Epithelial cell of prostate (primary cell): Measurements from ENCODE around the gene PXN.
"Not testable (repeated sequence)": the region's sequence is repeated elsewhere in the genome, so short reads cannot be mapped to it uniquely, and the experiment has no call there.

Source experiments
- DNase-seq: peaks from one replicate; pipeline ENCODE4 v3.0.0-alpha.2; 2011; ENCODE audit warnings: low read depth, low spot score
- H3K27ac ChIP-seq: fragments of 450-650 bp; 2 replicates; pipeline ENCODE4 v1.5.1; 2017; ENCODE audit warnings: mild to moderate bottlenecking

PXN gene

DNA sequence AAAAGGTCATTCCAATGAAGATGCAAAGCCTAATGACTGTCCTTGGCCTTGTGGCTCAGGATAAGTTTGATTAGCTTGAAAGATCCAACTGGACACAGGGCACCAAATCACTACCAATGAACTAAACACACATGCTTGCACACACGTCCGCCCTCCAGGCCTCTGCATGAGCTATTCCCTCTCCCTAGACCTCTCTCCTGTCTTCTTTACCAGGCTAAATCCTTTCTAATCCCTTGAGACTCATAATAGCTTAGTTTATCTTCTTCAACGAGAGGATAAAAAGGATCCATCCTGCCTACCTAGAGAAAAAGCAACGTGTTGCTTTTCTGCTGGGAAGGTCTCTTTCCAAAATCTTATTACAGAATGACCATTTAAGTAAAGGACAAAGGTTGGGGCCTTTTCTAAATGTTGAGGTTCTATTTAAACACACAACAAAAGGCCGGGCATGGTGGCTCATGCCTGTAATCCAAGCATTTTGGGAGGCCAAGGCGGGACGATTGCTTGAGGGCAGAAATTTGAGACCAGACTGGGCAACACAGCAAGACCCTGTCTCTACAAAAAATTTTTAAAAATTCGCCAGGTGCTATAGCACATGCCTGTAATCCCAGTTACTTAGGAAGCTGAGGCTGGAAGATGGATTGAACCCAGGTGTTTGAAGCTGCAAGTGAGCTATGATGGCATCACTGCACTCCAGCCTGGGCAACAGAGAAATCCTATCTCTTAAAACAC is 22.4 kb downstream of the PXN start:
- H3K27ac ChIP-seq = peak overlapping the region; percentile 99
- no peak for DNase-seq

DNA sequence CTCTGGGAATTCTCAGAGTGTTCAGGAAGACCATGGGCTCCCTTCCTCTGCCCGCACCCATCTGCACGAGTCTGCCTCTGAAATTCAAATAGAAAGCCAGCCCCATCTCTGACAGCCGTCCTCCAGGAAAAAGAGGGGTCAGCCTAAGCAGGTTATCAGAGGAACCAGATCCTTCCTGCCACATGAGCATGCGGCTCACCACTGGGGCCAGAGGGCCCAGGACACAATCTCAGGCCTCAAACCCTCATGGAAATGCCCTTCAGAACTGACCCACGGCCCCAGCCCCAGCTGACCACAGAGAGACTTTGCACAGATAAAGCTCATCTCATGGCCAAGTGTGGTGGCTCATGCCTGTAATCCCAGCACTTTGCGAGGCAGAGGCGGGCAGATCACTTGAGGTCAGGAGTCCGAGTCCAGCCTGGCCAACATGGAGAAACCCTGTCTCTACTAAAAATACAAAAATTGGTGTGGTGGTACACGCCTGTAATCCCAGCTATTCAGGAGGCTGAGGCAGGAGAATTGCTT is 23.2 kb downstream of the PXN start:
- no peak for DNase-seq
- peak overlapping the region; percentile 99 for H3K27ac ChIP-seq

DNA sequence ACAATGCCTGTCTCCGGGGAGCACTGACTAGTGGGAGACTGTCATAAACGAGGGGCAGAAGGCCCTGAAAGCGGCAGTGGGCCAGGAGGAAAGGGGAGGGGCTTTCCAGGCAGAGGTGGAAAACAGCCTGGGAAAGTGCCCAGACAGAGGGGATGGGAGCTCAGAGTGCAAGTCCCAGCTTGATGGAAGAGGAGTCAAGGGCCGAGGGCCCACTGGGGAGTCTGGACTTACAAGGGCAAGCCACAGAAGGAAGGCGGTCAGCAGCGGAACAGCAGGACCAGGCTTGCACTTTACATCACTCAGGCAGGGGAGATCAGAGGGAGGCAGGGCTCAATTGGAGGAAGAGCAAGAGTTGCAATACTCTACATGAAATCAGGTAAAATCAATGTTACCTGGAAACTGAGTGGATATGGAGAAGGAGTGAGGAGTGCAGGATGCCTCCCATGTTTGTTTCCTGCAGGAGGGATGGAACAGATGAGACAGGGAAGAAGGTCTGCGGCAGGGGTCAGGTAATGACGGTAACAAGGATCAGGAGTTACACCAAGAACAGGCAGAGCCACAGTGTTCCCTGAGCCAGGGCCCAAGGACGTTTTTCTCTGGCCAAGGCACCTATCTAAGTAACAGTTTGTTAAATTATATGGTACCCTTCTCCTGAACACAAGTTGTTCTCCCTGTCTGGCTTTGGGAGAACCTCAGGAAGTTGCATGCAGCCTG is 23.8 kb downstream of the PXN start:
- no peak for DNase-seq

DNA sequence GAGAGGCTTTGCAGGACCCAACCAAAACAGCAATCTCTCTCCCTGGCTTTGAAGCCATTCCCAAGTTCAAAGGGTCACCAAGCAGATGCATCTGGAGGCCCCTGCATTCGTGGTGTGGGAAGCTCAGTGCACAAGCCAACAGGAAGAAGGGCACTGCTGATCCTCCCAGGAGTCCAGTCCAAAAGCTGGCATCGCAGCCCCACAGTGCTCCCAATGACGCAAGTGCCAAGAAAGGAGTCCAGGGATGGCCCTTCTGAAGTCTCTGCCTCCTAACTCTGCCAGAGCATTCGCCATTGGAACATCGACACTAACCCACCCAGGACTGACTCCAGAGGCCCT is 25.1 kb downstream of the PXN start:
- peak overlapping the region; percentile 99 for H3K27ac ChIP-seq
- DNase-seq = no peak

More for the DNA sequence above, 23.8 kb downstream of the PXN start:
- H3K27ac ChIP-seq = peak overlapping the region; percentile 99

DNA sequence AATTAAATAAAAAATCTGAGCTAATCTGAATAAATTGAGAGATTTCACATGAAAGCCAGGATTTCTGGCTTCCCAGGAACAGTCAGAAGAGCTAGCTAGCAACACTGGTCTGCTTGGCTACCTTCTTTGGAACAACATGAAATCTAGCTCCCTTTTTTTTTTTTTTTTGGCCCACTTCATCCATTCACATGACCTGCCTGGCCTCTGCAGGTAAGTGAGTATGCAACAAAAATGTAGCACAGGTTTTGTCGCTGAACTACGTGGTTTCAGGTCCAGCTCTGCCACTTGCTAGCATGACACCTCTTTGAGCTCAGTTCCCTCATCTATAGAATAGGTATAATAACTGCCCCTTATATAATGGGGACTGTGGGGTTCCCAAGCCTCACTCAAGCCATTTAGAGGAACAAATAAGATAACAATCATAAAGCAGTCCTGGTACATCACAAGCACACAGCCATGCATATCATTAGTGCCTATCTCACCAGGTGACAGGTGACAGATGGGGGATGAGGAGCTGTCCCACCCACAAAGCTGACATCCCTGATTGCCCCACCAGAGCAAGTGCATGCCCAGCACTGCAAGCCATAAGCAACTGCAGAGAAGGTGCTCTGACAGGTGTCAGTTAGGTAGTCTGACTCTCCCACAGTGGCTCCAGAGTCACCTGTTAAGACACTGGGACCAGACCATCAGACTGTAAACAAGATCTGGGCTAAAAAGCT is 25.6 kb downstream of the PXN start:
- DNase-seq = no peak

DNA sequence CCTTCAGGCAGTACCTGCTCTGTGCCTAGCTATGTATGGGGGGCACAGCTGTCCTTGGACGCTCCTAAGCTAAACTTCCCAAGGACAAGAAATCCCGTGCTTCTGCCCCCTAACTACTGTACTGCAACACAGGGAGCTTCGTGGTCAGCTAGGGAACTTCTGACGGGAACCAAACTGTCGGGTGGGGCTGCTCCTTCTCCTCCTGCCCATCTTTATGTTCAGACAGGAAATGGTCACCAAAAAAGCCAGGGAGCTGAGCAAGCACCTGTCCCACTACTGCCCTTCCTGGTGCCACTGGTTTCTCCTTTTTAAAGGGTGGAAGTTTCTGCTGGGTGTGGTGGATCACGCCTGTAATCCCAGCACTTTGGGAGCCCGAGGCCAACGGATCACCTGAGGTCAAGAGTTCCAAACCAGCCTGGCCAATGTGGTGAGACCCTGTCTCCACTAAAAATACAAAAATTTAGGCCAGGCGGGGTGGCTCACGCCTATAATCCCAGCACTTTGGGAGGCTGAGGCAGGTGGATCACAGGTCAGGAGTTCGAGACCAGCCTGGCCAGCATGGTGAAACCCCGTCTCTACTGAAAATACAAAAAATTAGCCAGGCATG is 26.6 kb downstream of the PXN start:
- no peak for DNase-seq
- peak overlapping the region; percentile 99 for H3K27ac ChIP-seq

More for the DNA sequence above, 25.6 kb downstream of the PXN start:
- peak overlapping the region; percentile 99 for H3K27ac ChIP-seq

DNA sequence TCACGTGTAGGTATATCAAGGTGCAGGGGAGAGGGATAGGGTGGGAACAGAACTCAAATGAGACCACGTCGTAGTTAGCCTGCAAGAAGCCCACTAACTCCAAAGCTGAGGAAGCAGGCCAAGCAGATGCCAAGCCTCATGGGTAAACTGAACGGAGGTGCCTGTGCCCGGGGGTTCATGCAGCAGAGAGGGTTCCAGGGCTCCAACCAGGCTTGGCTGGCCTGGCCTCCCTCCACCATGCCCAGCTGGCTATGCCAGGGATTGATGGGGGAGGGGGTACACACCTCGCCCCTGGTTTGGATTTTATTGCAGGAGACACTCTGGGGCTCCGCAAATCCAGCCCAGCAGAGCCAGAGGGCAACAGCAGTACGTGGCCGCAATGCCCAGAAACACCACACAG is 27.3 kb downstream of the PXN start:
- no peak for DNase-seq
- peak overlapping the region; percentile 99 for H3K27ac ChIP-seq

DNA sequence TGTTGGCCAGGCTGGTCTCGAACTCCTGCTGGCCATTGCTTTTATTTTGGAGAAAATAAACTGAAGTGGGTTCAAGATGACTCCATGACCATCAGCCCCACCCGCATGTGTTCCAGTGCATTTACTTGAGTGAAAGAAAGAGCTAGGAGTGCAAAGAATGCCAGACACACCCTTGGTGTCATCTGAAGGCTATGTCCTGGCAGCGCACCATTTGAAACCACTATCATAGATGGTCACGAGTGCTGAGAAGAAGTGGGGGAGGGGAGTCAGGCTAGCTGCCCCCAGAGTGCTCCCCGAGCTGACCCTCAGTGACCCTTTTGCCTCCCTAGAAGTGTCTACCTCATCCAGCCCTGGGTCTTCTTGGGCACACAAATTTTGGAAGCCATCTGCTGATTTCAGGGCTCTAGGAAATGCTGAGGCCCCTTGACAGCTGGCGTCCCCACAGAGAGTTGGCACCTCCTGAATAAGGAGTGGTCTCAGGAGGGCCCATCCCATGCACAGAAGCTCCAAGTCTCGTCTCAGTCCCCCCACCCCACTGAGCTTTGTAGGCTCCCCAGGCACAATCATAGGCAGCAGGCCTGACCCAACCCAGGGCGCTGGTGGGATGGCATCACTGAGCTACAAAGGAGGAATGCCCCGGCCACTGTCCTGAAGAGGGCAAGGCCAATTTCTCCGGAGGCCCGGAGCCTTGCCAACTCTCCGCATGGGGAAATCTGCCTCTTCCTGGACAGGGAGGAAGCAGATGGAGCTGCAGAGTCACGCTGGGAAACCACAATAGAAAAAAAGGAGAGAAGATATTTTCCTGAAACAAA is 28.0 kb downstream of the PXN start:
- peak overlapping the region; percentile 99 for H3K27ac ChIP-seq
- DNase-seq = no peak

DNA sequence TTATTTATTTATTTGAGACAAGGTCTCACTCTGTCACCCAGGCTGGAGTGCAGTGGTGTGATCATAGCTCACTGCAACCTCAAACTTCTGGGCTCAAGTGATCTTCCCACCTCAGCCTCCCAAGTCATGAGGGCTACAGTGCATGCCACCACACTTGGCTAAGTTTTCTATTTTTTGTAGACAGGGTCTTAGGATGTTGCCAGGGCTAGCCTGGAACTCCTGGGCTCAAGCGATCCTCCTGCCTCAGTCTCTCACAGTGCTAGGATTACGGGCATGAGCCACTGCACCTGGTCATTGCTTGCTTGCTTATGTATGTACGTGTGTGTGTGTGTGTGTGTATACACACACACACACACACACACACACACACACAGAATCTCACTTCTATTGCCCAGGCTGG is 28.7 kb downstream of the PXN start:
- peak overlapping the region; percentile 99 for H3K27ac ChIP-seq
- not testable (repeated sequence) for DNase-seq

DNA sequence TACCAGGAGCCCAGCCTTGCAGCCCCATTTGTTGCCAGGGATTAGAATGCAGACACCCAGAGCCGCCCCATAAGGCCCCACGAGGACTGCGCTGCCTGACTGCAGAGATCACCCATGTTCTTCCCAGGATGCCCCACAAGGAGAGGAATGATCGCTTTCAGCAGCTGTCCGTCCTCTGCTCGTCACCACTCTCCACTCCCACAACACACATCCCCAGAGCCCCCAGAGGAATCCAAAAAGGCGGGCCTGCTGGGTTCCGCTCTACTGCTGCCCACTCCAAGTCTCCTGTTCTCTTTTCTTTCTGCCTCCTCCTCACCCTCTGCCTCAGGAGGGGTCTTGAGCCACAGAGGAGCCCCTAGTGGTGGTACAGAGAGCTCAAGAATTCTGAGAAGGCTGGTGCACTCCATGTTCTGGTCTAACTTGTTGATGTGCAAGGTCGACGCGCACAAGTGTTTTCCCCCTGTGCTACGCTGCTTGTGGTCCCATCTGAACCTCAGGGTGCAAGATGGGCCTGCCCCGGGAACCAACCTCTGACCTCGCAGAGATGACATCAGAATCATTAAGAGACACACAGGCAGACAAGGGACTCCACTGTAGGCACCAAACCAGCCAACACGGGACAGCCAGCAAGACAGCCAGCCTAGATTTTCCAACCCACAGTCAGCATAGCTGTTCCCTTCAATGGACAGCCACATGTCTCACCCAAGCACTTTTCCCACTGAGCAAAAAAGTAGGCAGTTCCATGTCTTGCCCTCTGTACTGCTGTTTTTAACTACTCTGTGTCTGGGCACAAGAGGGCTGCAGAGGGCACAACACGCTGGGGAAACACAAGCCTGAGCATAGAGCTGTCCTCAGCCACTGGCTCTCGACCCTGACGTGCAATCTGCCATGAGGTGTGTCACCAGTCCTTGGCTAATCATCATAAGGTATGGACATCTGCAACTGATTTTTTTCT is 29.9 kb downstream of the PXN start:
- DNase-seq = no peak
- peak overlapping the region; percentile 99 for H3K27ac ChIP-seq

DNA sequence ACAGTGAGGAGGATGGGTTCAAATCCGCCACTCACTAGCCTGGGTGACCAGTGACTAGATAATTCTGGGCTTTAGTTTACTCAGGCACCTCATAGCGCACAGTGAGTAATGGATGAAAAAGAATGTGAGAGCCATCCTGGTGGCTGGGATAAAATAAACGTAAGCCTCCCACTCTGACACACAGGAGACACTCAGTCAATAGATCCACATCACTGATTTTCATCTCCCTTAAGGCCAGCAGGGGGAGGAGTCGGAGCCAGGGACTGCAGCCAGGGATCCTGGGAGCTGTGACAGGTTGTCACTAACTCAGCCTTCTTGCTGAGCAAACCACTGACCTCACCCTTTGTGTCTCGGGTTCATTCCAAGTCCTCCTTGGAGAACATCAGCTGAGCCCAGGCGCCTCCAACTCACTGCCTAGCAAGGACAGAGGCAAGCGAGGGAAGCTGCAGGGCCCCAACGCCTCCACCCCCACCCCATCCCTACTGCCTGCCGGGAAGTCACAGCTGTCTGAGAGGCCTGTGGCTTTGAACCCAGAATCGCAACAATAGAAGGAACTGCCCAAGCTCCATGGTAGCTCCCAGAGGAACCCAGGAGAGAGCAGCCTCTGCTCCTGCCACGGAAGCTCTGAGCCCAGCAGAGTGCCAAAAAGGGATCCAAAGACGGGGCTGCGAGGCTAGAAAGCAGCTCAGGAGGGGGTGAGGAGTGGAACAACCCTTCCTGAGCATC is 30.7 kb downstream of the PXN start:
- DNase-seq = no peak
- peak overlapping the region; percentile 99 for H3K27ac ChIP-seq

DNA sequence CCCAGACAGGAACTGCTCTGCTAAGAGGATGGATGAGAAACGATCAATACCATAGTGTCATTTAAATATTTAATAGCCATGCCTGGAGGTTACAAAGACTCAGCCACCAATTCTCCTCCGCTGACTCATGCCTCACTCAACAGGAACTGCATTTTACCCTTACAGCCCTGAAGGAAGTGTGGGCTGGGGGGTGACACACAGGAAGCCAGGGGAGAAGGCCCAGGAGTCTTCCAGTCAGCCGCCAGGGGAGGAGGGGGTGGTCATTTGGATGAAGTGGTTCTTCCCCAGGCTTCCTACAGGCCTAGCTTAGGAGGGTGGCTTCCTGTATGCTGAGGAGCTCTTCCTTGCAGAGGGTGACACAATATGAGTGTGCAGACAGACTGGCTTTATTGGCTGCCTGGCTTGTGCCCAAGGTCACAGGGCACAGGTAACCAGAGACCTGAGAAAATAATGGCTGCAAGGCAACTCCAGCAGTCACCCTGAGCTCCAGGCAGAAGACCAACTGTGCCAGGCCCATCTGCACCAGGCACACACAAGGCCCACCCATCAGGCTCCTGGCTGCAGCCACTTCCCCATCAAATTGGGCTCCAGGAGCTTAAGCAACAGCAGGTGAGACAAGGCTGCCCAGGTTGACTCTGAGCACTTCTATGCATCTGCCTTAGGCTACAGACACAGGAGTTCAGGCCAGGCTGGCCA is 34.1 kb downstream of the PXN start:
- peak overlapping the region; percentile 99 for H3K27ac ChIP-seq
- DNase-seq = peak; percentile 78

DNA sequence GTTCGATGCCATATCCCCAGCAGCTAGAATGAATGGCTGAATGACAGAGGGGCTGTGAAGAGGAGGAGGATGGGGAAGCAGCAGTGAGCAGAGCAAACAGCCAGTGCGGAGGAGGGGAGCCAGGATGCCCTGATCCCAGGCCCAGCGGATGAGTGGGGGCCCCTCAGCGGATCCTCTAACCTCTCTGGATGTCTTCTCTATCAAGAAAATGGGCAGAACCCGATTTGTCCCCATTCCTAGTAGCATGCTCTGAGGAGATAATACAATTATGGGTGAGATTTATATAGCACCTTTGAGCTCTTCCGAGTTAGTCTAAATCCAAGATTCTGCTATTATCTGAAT is 34.6 kb downstream of the PXN start:
- DNase-seq = no peak
- H3K27ac ChIP-seq = peak overlapping the region; percentile 99

DNA sequence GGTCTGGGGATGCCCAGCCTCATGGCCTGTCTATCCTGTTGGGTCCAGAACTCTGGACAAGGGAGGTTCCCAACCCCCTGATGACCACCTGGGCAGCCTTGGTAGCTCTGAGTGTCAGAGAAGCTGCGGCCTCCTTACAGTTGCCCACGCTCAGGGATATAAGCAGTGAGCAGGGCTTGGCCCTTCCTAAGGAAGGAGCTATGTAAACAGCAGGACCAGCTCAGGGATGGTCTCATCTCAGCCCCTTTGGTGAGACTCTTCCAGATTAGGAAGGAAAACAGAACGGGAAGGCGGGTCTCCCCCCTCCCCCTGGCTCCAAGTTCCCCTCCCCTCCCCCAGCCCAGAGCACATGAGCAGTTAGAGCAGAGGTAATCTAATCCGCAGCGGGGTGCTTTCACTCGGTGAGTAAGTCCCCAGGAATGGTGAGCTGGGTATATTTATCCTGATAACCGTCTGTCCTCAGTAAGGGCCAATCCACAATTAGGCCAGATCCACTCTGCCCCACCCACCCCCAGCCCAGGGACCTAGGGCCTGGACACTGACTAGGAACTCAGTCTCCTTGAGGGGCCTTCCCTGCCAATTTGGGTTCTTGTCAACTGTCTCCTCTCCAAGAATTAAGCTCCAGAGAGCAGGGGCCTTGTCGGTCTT is 35.1 kb downstream of the PXN start:
- peak overlapping the region; percentile 99 for H3K27ac ChIP-seq
- no peak for DNase-seq

DNA sequence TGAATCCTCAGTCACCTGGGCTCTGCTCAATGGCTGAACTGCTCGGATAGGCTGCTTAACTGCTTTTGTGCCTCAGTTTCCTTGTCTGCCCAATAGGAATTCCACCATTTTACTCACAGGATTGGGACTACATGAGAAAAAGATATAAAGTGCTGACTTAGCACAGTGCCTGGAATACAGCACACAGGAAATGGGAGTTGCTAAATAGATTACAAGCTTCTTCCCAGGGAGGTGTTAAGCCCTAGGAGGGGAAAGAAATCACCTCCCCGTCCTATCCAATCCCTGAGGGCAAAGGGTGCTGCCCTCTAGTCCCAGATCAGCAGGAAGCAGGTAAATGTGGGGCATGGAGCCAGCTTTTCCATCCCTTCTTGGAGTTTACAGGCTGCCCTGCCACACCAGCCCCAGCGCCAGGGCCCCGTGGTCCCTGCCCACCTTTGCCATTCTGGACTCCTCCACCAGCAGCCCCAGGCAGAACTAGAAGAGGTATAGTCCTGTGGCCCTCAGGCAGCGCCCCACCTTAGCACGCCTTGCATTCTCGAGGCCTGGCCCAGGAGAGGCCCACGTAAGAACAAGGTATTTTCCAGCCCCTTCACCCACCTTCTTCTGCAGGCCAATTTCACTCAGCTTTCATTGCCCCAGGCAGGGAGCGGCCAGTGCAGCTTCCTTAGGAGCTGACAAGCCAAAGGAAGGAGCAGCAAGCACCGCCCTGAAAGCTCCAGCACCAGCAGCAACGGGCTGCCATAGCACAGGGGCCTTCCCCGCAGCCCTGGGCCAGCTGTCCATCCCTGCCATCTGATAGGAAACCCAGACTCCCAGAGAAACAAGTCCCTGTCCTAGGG is 35.8 kb downstream of the PXN start:
- DNase-seq = no peak
- H3K27ac ChIP-seq = peak overlapping the region; percentile 99

DNA sequence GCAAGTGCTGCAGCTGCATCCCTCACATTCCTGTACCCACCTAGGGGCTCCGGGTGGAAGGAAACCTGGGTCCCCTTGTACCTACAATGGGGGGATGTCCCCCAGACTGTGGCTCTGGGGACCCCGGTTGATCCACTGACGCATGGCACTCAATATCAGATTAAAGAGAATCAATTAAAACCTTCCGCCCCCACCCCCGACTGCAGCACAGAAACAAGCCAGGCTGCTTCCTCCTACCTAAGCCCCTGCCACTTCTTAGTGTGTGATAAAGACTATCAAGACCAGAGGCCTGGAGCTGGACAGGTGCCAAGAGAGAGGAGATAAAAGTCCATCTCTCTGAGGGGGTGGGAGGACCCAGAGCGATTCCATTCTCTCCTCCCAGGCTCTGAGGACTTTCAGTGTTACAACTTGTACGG is 36.5 kb downstream of the PXN start:
- peak overlapping the region; percentile 99 for H3K27ac ChIP-seq

More for the DNA sequence above, 36.5 kb downstream of the PXN start:
- no peak for DNase-seq
